Fibroblast of the aortic adventitia (primary cell): ENCODE data around the gene MBOAT2. TPM values are rescaled to one million over a fixed set of nuclear protein-coding genes. Genes with fewer than 3 reads are reported as not detected.
A peak's percentile ranks its signal among the peaks of the same experiment; 100 is the strongest.

Experiments
- DNase-seq: peaks from one replicate; pipeline ENCODE4 v3.0.0-alpha.2; 2010; ENCODE audit warnings: low read depth
- H3K4me3 ChIP-seq: 2 replicates; pipeline ENCODE4 v1.5.1; 2011; ENCODE audit warnings: low read depth, mild to moderate bottlenecking, control low read depth, low read length, moderate library complexity
- total RNA-seq: library from RNA; depleted of rRNA; stranded (reverse); fragments of >200 nt; gene quantifications from 2 replicates; pipeline ENCODE4 v1.2.3, GENCODE V29; 2012; ENCODE audit warnings: low replicate concordance
- TF ChIP-seq, protein P1 (sequence below): IDR thresholded peaks from 2 replicates; pipeline ENCODE4 v1.5.1; 2011; ENCODE audit warnings: mild to moderate bottlenecking, low read length, control low read depth, inconsistent platforms; ENCODE audit not compliant: insufficient read depth

Gene MBOAT2
- total RNA-seq, 1 donor, result 37.1 TPM

DNA sequence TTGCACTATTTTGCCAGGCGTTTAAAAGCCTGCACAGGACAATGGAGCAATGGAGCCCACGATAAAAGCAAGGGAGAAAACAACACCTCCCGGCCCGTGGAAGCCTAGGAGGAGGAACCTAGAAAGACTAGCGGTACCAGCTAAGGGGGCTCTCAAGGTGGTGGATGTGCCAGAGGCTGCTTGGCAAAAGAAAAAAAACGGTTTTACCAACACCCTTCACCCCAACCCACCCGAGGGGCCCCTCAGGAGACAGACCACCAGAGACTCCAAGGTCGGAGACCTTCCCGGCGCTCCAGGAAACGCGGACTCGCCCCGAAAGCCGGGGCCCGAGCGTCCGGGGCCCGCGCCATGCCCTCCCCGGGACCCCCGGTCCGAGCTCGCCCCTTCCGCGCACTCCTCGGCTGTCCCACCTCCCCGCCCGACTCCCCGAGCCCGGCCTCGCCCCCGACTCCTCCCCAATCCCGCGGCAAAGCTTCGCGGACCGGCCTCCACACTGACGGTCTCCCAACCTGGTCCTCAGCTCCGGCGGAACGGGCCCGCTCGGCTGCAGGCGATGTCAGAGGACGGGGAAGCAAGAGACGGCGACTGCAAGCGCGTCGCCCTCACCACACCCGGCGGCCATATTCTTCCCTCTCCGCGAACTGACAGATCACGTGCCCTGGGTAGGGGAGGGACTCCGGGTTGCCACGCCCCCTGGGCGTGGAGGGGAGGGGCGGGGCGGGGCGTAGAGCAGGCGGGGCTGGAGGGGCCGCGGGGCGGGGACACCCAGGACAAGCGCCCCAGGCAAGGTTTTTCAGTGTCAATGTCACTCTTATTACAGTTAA lies 166.3 kb downstream of the MBOAT2 start, which contains the start of gene KIDINS220:
Gene KIDINS220 (minus strand): TSS at position 643 of the 824 bp plus-strand sequence. CDS start 10,520 bp downstream, outside the sequence.
- DNase-seq, result peak; percentile 74
- TF ChIP-seq, protein P1, sequence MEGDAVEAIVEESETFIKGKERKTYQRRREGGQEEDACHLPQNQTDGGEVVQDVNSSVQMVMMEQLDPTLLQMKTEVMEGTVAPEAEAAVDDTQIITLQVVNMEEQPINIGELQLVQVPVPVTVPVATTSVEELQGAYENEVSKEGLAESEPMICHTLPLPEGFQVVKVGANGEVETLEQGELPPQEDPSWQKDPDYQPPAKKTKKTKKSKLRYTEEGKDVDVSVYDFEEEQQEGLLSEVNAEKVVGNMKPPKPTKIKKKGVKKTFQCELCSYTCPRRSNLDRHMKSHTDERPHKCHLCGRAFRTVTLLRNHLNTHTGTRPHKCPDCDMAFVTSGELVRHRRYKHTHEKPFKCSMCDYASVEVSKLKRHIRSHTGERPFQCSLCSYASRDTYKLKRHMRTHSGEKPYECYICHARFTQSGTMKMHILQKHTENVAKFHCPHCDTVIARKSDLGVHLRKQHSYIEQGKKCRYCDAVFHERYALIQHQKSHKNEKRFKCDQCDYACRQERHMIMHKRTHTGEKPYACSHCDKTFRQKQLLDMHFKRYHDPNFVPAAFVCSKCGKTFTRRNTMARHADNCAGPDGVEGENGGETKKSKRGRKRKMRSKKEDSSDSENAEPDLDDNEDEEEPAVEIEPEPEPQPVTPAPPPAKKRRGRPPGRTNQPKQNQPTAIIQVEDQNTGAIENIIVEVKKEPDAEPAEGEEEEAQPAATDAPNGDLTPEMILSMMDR, result no peak
- peak within 1 kb of the TSS; percentile 91 for H3K4me3 ChIP-seq

DNA sequence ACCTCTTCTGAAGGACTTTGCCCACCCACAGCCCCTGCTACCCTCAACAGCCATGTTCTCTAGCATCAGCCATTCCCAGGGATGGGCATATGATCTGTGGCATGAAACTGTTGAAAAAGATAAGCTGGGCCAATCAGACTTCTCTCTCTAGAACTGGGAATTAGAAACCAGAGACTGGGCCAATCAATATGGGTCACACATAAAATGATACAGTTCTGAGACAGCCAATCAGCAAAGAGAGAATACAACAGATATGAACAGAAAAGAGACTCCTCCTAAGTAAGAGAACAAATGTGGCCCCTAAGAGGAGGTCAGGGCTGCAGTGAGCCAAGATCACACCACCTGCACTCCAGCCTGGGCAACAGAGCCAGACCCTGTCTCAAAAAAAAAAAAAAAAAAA lies 168.2 kb downstream of the MBOAT2 start:
- H3K4me3 ChIP-seq, result peak overlapping the region; percentile 13
- DNase-seq, result no peak
- TF ChIP-seq, protein P1, result no peak

DNA sequence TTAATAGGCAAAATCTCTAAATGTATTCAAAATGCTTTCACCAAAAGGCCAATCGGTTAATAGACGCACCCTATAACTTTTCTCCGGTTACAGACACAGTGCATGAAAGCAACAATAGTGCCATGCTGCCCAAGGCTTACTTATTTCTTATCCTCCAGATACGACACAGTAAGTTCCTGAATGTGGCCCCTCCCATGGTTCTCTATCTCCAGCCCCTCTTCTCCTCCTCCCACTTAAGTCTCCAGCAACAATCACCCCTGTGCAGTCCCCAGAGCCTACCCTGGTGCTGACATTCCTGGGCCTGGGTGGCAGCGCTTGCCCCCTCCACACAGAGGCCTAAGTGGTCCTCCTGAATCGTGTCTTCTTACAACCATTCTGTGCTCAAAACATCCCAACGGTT lies 169.6 kb downstream of the MBOAT2 start:
- TF ChIP-seq, protein P1, result no peak
- H3K4me3 ChIP-seq, result no peak overlapping the region
- no peak for DNase-seq

DNA sequence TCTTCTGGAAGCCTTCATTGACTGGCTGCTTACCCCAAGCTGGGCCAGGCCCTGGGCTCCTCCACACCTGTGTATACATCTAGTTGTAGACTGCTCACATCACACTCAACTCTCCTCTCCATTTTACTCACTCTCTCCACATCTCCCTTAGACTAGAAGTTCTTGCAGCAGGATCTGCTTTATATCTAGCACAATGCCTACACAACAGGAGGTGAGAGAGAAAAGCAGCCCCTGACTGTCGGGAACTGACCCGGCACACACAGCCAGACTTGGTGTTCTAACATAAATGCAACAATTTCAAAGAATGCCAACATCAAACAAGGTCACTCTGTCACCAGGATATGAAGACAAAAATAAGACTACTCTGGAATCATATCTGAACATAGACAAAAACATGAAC lies 172.0 kb downstream of the MBOAT2 start:
- H3K4me3 ChIP-seq, result no peak overlapping the region
- TF ChIP-seq, protein P1, result no peak
- no peak for DNase-seq

DNA sequence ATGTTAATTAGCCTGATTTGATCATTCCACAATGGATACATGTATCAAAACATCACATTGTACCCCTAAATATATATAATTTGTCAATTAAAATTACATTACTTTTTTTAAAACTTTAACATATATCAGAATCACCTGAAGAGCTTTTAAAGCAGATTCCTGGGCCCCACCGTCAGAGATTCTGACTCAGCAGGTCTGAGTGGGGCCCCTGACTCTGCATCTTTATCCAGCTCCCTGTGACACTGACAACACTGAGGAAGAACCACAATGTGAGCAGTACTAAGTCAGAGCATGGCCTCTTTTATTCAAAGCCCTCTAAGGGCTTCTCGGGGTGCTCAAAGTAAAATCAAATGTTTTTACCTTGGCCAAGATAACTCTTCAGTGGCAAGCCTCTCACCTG lies 175.8 kb downstream of the MBOAT2 start:
- DNase-seq, result no peak
- TF ChIP-seq, protein P1, result no peak
- no peak overlapping the region for H3K4me3 ChIP-seq

DNA sequence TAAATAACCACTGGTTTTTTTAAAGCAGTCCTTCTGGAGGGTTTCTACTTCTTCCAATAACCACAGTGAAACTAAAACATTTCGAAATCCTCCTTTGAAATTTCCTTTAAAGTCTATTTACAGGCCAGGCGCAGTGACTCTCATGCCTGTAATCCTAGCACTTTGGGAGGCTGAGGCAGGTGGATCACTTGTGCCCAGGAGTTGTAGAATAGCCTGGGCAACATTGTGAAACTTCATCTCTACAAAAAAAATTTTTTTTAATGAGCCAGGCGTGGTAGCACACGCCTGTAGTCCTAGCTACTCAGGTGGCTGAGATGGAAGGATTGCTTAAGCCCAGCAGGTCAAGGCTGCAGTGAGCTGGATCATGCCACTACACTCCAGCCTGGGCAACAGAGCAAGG lies 181.3 kb downstream of the MBOAT2 start:
- H3K4me3 ChIP-seq, result no peak overlapping the region
- TF ChIP-seq, protein P1, result no peak
- peak; percentile 35 for DNase-seq
